Epithelial cell of esophagus (primary cell): ENCODE results near the gene B3GALT4.

Experiments used
- DNase-seq: peaks from one replicate; pipeline ENCODE4 v3.0.0; 2010; ENCODE audit warnings: low read depth
- H3K4me3 ChIP-seq: 2 replicates; pipeline ENCODE4 v1.5.1; 2011; ENCODE audit warnings: mild to moderate bottlenecking, low read length, control low read depth
- CTCF ChIP-seq: IDR thresholded peaks from 2 replicates; pipeline ENCODE4 v1.5.1; 2011; ENCODE audit warnings: low read depth, mild to moderate bottlenecking, low read length, control low read depth, inconsistent platforms; ENCODE audit not compliant: insufficient read depth; ENCODE audit errors: missing control alignments

Gene B3GALT4

GRCh38 chr6:33243476-33243875, 33.4 kb upstream of the B3GALT4 start:
- H3K4me3 ChIP-seq, result no peak overlapping the region
- no peak for DNase-seq
- TF ChIP-seq CTCF, result no peak

- peak overlapping the region; percentile 52 for H3K4me3 ChIP-seq
- TF ChIP-seq CTCF, result peak; percentile 93
- DNase-seq, result peak; percentile 87
Observed at GRCh38 chr6:33247977-33248642, 28.8 kb upstream of the B3GALT4 start.

- TF ChIP-seq CTCF, result no peak
- H3K4me3 ChIP-seq, result peak overlapping the region; percentile 52
- peak; percentile 56 for DNase-seq
Observed at GRCh38 chr6:33248643-33248931, 28.3 kb upstream of the B3GALT4 start.

- TF ChIP-seq CTCF, result peak; percentile 16
- peak overlapping the region; percentile 77 for H3K4me3 ChIP-seq
- peak; percentile 100 for DNase-seq
Observed at GRCh38 chr6:33248932-33249731, 27.8 kb upstream of the B3GALT4 start.

- peak; percentile 94 for DNase-seq
- H3K4me3 ChIP-seq, result peak overlapping the region; percentile 77
Observed at GRCh38 chr6:33249732-33250630, 26.9 kb upstream of the B3GALT4 start.

GRCh38 chr6:33250731-33251130, 26.2 kb upstream of the B3GALT4 start:
- TF ChIP-seq CTCF, result no peak
- H3K4me3 ChIP-seq, result no peak overlapping the region
- DNase-seq, result no peak

More at GRCh38 chr6:33249732-33250630, 26.9 kb upstream of the B3GALT4 start:
- TF ChIP-seq CTCF, result no peak
